Activated gamma-delta T cell treated with anti-CD3 and anti-CD28 coated beads, Interleukin-2, amount 50 U/mL, for 16 hours (primary cell): ENCODE data around the gene FBXW8.
"Not testable (repeated sequence)": the region's sequence is repeated elsewhere in the genome, so short reads cannot be mapped to it uniquely, and the experiment has no call there.

Experiments
- DNase-seq: peaks from one replicate; pipeline ENCODE4 v3.0.0-alpha.2; 2020; ENCODE audit warnings: low read depth

FBXW8 gene

DNA sequence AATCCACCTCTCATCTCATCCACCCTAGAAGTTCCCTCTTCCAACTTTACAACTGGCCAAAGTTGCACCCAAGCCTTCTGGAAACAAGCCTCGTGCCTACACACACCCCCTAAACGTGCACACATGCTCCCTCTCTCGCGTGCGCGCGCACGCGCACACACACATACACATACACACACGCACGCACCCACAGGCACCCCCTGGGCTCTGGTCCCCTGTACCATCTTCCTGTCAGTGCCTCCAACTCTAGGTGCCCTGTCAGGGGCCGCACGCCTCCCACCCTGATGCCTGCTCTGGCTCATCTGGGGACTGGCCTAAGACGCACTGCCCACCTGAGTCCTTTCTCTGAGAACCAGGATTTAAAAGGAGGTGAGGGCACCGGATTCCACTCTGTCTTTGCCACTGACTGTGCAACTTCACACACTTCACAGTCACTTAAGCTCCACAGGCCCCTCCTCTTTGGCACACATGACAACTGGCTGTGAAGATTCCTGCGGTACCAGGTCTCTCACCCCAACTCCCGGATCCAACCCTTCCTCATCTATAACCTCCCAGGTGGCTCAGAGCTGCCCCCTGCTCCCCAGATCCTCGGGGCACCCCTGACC is 142.9 kb downstream of the FBXW8 start:
- no peak for DNase-seq

- DNase-seq: no peak
Measured at GRCh38 chr12:117054279-117054678, 143.5 kb downstream of the FBXW8 start.

DNA sequence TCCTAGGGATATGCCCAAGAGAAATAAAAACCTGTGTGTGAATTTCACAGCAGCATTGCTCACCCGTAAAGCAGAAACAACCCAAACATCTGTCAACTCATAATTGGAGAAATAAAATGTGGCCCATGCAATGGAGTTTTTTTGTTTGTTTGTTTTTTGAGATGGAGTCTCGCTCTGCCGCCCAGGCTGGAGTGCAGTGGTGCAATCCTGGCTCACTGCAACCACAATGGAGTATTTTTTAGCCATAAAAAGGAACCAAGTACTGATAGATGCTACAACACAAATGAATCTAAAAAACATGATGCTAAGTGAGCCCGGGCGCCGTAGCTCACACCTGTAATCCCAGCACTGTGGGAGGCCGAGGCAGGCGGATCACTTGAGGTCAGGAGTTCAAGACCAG is 146.9 kb downstream of the FBXW8 start:
- not testable (repeated sequence) for DNase-seq

- no peak for DNase-seq
Measured at GRCh38 chr12:117058442-117059072, 147.8 kb downstream of the FBXW8 start.

- no peak for DNase-seq
Measured at GRCh38 chr12:117059156-117059555, 148.4 kb downstream of the FBXW8 start.

DNA sequence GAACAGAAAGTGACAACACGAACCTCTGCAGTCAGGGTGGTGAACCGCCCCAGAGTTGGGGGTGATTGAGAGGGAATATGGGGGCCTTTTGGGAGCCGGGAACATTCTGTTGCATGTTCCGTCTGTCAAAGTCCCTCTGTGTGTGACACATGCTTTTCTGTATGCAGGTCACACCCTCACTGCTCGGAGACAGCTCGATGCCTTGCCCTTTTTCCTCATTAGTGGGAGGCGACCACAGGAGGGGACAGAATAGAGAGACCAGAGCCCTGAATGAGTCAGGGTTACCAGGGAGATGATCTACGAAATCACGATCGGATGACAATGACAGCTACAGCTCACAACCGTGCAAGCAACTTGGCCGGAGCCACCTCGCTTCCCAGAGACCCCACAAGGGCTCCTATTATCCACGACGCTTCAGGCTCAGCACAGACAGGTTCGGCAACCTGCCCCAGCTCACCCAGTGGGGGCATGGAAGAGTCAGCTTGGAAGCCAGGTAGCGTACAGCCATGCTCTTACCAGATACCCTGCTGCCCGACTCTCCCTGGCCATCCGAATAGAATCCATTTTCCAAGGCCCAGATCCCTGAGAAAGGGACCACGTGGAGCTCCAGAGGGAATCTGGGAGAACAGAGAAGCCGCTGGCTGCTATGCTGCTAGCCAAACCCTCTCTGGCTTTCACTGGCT is 149.6 kb downstream of the FBXW8 start:
- no peak for DNase-seq

DNA sequence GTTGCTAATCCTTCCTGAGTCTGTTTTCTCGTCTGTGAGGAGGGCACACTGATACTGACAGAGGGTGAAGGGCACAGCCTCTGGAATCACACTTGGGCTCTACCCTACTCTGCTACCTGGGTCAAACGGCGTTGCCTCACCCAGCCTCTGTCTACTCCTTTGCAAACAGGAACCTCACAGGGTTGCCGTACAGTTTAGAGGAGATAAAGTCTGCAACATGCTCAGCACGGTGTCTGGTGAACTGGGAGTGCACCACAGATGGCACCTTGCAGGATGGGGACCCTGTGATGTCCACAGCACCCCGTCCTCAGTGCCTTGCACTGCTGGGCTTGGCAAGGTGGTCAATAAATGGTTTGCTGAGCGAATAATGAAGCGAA is 150.2 kb downstream of the FBXW8 start:
- DNase-seq: no peak

DNA sequence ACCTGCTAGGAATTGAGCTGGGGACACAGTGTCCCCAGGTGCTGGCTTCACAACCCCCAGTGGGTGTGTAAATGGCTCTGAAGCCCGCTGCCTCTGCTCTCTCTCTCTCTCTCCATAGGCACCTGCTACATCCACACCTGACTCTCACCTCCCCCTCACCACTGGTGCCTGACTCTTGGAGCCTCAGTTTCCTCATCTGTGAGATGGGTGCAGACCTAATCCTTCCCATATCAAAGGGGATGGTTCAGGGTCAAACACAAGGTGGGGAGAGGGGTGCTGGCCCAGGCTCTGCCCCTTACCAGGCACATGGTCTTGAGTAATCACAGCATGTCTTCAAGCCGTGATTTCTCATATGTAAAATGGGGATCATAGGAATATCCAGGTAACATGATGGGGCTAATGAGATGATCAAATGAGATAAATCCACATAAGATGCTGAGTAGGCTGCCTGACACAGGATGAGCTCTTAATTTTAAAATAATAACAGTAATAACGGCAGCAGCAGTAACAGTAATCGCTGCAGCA is 150.9 kb downstream of the FBXW8 start:
- DNase-seq: no peak

DNA sequence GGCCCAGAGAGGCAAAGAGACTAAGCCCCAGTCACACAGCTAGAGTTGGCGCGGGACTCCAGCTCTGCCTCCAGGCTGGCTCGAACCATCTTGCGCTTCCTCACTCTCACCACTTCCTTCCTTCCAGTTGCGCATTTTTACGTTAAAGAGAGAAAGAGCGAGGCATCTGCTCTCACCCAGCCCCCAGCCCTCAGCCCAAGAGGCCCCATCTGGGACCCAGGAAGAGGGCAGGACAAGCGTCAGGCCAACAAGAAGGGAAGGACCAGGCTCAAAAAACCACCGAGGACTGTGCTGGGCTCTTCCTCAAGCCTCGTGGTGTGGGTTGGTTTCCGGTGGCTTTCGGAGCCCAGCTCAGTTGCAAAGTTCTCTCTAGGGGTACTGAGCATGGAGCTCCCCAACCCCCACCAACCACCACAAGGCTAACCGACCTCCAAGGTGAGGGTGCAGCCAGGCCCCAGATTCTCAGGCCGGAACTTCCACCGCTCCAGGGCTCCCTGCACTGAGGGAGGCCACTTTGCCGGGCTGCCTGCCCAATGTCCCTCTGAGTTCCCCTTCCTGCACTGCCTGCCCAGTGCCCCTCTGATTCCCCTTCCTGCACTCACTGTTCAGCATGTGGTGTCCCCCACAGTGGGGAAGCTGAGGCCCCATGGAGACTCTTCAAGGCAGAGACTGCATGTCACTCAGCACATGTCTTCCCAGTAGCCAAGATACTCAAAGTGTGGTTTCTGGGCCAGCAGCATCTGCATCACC is 152.6 kb downstream of the FBXW8 start:
- DNase-seq: peak; percentile 6

- DNase-seq: no peak
Measured at GRCh38 chr12:117064049-117064448, 153.3 kb downstream of the FBXW8 start.

- no peak for DNase-seq
Measured at GRCh38 chr12:117064596-117064995, 153.8 kb downstream of the FBXW8 start.

- no peak for DNase-seq
Measured at GRCh38 chr12:117067016-117067415, 156.3 kb downstream of the FBXW8 start.

GRCh38 chr12:117067638-117068037 is 156.9 kb downstream of the FBXW8 start:
- DNase-seq: no peak

DNA sequence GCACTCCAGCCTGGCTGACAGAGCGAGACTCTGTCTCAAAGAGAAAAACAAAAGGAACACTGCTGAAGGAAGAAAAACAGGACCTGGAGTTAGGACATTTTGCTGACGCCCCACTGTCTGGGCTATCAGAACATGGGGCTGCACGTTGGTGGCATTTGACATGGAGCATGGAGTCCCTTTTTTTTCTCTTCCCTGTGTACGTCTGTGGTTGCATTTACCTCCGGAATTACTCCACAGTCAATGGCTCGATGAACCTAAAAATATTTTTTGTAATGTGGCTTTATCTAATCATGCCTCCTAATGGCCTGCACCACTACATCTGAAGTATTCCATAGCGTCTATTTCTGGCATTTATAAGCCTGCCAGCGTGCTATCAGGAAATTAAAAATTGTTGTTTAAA is 157.7 kb downstream of the FBXW8 start:
- DNase-seq: no peak

DNA sequence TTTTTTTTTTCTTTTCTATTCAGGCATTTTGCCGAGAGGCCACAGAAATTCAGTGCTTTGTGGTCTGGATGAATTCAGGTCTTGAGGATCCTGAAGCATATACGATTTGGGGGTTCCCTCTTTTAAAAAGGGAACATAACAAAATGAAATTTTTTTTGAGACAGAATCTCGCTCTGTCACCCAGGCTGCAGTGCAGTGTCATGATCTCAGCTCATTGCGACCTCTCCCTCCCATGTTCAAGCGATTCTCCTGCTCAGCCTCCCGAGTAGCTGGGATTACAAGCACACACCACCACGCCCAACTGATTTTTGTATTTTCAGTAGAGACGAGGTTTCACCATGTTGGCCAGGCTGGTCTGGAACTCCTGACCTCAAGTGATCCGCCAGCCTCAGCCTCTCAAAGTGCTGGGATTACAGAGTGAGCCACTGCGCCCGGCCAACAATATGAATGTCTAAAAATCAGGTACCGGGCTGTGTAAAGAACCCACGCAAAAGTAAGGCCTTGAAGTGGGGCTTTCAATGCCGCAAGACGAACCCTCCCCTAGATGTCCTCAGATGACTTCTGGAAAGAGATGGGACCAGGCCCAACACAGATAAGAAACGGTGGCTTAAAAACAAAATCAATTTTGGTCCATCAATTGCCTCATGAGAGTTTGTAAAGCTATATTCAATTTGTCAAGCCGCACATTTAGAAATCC is 158.5 kb downstream of the FBXW8 start:
- no peak for DNase-seq

GRCh38 chr12:117069926-117070900 is 159.5 kb downstream of the FBXW8 start:
- no peak for DNase-seq

DNA sequence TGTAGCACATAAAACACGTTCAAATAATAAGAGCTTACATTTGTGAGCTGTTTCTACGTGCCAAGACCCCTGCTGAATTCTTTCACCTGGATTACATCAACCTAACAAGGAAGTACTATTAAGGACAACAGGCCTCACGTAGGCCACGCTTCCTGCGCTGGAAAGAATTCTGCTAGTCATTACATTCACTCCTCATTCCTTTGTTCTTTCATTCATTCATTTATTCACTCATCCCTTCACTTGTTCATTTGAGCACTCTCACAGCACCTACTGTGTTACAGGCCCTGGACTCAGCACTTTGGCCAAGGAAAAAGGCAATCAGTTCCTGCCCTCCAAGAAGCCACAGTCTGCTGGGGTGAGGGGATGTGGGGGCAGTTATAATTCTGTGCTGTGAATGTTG is 160.3 kb downstream of the FBXW8 start:
- no peak for DNase-seq

GRCh38 chr12:117072106-117072505 is 161.4 kb downstream of the FBXW8 start:
- no peak for DNase-seq

DNA sequence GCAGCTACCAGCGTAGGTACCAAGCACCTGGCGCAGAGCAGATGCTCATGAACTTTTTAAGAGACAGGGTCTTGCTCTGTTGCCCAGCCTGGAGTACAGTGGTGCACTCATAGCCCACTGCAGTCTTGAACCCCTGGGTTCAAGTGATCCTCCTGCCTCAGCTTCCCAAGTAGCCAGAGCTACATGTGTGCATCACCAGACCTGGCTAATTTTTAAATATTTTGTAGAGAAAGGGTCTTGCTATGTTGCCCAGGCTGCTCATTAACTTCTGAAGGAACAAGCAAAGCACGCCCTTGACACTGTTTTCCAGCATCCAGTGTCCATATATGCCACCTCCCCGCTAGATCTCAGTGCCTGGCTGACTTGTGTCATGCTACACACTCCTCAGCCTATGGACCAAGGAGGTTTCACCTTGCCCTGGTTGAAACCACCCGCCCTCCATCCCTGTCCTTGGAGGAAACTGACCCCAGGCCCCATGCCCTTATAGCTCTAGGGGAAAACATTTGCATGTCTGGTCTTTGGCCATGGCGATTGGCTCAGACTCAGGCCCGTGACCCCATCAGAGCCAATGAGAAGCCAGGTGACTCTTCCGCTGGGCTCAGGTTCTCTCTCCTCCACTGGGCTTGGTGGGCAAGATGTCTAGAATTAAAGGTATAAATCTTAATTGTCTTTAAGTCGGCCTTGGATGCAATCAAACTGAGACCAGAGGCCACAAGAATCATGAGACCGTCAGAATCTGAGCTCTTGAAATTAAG is 162.2 kb downstream of the FBXW8 start:
- no peak for DNase-seq

- no peak for DNase-seq
Measured at GRCh38 chr12:117073611-117074010, 162.9 kb downstream of the FBXW8 start.
